Kidney capillary endothelial cell (primary cell): ENCODE measurements around the gene IL6ST.
"Not testable (repeated sequence)": the region's sequence is repeated elsewhere in the genome, so short reads cannot be mapped to it uniquely, and the experiment has no call there.

Experiments
- DNase-seq: peaks from one replicate; pipeline ENCODE4 v3.0.0-alpha.2; 2018; ENCODE audit warnings: low spot score

IL6ST gene

GRCh38 chr5:55994495-55994997 lies at the start of gene IL6ST:
TSS of gene IL6ST (minus strand) at chr5:55994963. CDS start at chr5:55976278, 18,685 bp downstream.
- peak; percentile 75 for DNase-seq

GRCh38 chr5:56039985-56040384 lies 45.2 kb upstream of the IL6ST start:
- no peak for DNase-seq

- not testable (repeated sequence) for DNase-seq
Measured at GRCh38 chr5:56038206-56038605, 43.4 kb upstream of the IL6ST start.

- no peak for DNase-seq
Measured at GRCh38 chr5:56037531-56038010, 42.8 kb upstream of the IL6ST start.

- not testable (repeated sequence) for DNase-seq
Measured at GRCh38 chr5:56035394-56035793, 40.6 kb upstream of the IL6ST start.

- DNase-seq, result not testable (repeated sequence)
Measured at GRCh38 chr5:56029871-56030630, 35.3 kb upstream of the IL6ST start.

GRCh38 chr5:56029457-56029856 lies 34.7 kb upstream of the IL6ST start:
- no peak for DNase-seq

GRCh38 chr5:56028708-56029107 lies 33.9 kb upstream of the IL6ST start:
- no peak for DNase-seq

GRCh38 chr5:56026863-56027300 lies 32.1 kb upstream of the IL6ST start:
- no peak for DNase-seq

- DNase-seq, result no peak
Measured at GRCh38 chr5:56025151-56025885, 30.6 kb upstream of the IL6ST start.

GRCh38 chr5:56024810-56025150 lies 30.0 kb upstream of the IL6ST start:
- no peak for DNase-seq

GRCh38 chr5:56023296-56023695 lies 28.5 kb upstream of the IL6ST start:
- DNase-seq, result no peak

GRCh38 chr5:56019306-56020272 lies 24.8 kb upstream of the IL6ST start:
- no peak for DNase-seq

GRCh38 chr5:56018832-56019231 lies 24.1 kb upstream of the IL6ST start:
- no peak for DNase-seq

GRCh38 chr5:56014701-56015100 lies 19.9 kb upstream of the IL6ST start:
- not testable (repeated sequence) for DNase-seq

GRCh38 chr5:56013939-56014338 lies 19.2 kb upstream of the IL6ST start:
- DNase-seq, result not testable (repeated sequence)

GRCh38 chr5:56012281-56012963 lies 17.7 kb upstream of the IL6ST start:
- DNase-seq, result no peak

GRCh38 chr5:56011835-56012234 lies 17.1 kb upstream of the IL6ST start:
- DNase-seq, result peak; percentile 43

- DNase-seq, result no peak
Measured at GRCh38 chr5:56010431-56010830, 15.7 kb upstream of the IL6ST start.

- DNase-seq, result no peak
Measured at GRCh38 chr5:56006600-56006999, 11.8 kb upstream of the IL6ST start.

GRCh38 chr5:56006094-56006493 lies 11.3 kb upstream of the IL6ST start:
- no peak for DNase-seq
